ENCODE data around the gene MEG3. TPM values are rescaled to one million over a fixed set of nuclear protein-coding genes. Genes with fewer than 3 reads are reported as not detected.

MEG3 gene
- total RNA-seq, 1 donor from 2014 or later, result not detected

- intact Hi-C loops (cut with micrococcal nuclease), result no loop called here
These were observed 38.3 kb downstream of the MEG3 start for GRCh38 chr14:100864206-100864605.

DNA sequence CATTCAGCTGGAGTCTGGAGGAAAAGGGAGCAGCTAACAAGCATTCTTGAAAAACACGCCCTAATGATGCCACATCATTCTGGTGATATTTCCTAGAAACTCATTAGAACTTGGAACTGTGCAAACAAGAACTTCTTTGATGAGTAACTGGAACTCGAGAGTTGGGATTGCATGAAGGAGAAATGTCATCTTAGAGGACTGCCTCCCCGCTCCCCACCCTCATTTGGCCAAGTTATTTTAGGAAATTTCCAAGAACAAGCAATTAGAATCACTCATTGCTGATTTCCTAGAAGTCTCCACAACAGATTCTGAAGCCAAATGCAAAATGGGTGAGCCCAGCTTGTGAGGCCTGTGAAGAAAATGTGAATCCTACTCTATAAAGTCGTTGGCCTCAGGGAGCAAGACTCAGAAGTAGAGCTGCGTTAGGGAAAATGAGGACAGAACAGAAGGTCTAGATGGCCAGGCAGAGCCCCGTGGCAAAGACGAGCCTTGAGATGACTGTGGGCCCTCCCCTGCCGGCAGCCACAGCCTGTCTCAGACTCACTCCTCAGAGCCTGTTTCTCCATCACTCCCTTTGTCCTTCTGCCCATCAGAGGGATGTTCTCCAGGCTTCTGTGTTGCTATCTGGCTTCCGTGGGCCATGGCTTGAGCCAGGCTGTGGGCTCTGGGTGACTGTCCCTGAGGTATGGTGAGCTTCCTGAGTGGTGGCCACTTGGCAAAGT is 39.2 kb downstream of the MEG3 start:
- intact Hi-C loops (cut with micrococcal nuclease), result no loop called here

DNA sequence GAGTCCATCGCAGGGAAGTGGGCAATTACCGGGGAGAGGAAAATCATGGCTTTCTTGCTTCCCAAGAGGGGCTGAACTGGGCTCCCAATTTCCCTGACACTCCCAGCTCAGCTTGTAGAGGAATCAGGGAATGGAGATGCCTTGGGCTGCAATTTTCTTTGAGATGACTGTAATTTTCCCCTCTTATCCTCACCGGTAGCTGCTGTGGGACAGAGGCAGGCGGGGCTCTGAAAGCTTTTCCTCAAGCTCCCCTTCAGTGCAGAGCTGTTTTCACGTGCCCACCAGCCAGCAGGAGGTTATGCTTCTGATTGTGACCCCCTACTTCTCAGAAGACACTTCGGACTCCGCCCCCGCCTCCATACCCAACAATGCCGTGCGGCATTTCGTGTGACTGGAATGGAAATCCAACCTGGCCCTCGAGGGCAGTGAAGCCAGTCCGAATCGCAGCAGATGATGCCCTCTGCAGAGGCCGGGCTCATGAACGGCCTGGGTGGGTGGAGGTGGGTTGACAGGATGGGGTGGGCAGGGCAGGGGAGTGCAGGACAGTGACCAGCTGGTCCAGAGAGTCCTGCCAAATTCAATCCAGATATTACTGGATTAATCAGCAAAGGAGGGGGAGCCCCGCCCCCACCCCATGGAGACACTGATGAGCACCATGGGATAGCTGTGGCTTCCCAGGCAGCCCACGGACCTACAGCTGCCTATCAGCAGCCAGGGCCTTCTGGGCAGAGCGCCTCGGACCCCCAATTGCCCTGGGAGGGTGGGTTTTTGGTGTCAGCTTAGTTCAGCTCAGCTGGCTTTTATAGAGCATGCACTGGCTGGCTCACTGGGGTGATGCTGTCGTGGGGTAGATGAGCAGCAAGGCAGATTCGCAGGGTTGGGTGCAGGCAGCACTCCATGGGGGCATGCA is 40.0 kb downstream of the MEG3 start:
- intact Hi-C loops (cut with micrococcal nuclease), result no loop called here

- intact Hi-C loops (cut with micrococcal nuclease), result no loop called here
These were observed 41.0 kb downstream of the MEG3 start for GRCh38 chr14:100866666-100867630.

- intact Hi-C loops (cut with micrococcal nuclease), result no loop called here
These were observed 41.9 kb downstream of the MEG3 start for GRCh38 chr14:100867631-100868315.

GRCh38 chr14:100868621-100869370 is 42.9 kb downstream of the MEG3 start:
- intact Hi-C loops (cut with micrococcal nuclease), result no loop called here

DNA sequence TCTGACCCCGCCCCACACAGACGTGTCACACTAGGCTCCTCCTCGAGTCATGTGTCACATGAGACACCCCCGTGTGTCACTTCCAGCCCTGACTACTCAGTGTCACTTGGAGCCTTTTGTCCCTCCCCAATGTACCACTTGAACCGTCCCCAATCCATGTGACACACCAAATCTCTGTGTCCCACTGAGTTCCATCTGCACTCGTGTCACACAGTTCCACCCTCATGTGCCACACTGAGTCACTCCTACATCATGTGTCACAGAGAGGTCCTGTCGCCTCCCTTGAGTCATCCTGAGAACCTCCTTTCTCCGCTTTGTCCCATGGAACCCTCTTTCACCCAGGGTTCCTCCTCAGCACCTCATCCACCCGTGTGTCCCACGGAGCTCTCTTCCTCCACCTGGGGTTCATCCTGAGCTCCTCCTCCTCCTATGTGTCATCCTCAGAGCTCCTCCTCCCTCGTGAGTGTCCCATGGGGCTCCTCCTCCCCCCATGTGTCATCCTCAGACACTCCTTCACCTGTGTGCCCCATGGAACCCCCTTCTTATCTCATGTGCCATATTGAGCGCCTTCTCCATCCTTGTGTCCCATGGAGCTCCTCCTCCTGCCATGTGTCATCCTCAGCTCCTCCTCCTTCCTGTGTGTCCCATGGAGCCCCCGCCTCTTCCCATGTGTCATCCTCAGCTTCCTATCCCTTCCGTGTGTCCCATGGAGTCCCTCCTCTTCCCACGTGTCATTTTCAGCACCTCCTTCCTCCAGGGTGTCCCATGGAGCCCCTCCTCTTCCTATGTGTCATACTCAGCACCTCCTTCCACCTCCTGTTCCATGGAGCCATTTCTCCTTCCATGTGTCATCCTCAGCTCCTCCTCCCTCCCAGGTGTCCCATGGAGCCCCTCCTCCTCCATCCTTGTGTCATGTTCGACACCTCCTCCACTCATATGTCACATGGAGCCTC is 45.6 kb downstream of the MEG3 start:
- intact Hi-C loops (cut with micrococcal nuclease), result no loop called here

DNA sequence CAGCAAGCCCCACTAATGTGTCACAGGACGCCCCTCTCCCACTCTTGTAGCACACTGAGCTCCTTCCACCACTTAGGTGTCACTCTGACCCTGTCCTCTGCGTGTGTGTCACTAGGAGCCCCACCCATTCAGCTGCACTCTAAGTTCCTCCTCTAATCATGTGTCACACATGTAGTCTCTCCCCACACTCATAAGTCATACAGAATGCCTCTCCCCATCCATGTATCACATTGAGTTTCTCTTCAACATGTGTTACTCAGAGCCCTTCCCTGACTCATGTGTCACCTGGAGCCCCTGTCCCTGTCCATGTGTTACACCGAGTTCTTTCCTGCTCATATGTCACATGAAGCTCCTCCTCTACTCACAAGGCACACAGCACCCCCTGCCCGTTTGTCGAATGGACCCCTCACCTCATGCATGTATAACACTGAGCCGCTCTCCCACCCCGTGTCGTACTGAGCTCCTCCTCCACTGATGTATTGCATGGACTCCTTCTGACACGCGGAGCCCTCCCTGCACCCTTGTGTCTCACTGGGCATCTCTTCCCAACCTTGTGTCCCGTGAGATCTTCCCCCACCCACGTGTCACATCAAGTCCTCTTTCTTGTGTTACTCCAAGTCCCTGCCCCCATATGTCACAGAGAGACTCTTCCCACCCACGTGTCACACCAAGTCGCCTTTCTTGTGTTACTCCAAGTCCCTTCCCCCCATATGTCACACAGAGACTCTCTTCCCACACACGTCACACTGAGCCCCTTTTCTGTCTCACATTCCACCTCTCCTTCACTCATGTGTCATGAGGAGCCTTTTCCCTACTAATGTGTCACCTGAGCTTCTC is 46.6 kb downstream of the MEG3 start:
- intact Hi-C loops (cut with micrococcal nuclease), result no loop called here

DNA sequence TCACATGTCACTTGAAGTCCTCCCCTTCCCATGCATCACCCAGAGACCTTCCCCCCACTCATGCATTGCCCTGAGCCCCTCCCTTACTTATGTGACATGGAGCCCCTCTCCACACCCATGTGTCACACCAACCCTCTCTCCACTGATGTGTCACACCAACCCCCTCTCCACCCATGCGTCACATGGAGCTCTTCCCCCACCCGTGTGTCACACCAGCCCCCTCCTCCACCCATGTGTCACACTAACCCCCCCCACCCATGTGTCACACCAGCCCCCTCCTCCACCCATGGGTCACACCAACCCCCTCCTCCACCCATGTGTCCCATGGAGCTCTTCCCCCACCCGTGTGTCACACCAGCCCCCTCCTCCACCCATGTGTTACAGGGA is 47.2 kb downstream of the MEG3 start:
- intact Hi-C loops (cut with micrococcal nuclease), result no loop called here

DNA sequence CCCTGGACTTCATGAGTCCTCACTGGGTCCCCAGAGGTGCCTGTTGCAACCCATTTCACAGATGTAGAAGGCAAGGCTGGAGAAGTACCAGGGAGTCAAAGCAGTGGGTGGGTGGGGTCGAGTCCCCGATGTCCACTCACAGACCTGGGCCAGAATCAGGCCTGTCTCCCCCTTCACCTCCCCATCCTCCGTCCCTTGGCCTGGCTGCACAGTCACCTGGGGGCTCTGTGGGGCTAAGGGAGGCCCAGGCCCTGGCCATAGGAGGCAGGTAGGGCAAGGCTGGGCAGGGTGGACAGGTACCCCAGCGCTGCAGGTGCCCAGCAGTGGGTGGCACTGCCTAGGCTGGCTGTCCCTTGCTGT is 48.1 kb downstream of the MEG3 start:
- intact Hi-C loops (cut with micrococcal nuclease), result no loop called here

GRCh38 chr14:100874411-100875091 is 48.6 kb downstream of the MEG3 start:
- intact Hi-C loops (cut with micrococcal nuclease), result no loop called here

GRCh38 chr14:100875126-100875525 is 49.2 kb downstream of the MEG3 start:
- intact Hi-C loops (cut with micrococcal nuclease), result no loop called here

DNA sequence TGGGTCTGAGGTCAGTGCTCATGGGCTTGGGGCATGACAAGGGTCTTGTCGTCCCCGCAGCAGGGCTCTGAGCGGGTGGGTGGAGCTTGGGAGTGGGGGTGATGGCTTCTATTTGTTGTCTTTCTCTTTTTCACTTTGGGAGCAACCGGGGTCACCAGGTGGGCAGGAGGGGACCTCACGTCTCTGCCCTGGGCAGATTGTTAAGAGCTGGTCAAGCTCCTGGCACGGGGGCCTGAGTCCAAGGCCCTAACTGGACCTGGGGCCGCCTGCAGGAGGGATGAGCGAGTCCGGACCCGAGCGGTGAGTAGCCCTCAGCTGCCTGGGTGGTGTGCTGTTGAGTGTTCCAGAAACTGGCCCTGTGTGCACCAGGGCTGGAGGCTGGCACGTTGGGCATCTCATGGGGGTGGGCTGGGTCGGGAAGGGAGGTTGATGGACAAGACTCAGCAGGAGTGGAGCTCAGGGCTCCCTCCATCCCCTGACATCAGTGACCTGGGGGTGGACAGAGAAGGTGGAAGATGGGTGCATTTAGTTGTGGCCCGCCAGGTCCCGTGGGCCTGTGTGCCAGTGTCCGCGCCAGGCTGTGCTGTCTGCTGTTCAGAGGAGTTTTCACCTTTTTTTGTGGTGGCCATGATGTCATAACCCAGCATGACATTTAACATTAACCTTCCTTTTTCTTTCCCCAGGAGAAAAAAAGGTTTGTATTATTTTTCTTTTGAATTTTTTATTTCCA is 50.1 kb downstream of the MEG3 start:
- intact Hi-C loops (cut with micrococcal nuclease), result no loop called here

DNA sequence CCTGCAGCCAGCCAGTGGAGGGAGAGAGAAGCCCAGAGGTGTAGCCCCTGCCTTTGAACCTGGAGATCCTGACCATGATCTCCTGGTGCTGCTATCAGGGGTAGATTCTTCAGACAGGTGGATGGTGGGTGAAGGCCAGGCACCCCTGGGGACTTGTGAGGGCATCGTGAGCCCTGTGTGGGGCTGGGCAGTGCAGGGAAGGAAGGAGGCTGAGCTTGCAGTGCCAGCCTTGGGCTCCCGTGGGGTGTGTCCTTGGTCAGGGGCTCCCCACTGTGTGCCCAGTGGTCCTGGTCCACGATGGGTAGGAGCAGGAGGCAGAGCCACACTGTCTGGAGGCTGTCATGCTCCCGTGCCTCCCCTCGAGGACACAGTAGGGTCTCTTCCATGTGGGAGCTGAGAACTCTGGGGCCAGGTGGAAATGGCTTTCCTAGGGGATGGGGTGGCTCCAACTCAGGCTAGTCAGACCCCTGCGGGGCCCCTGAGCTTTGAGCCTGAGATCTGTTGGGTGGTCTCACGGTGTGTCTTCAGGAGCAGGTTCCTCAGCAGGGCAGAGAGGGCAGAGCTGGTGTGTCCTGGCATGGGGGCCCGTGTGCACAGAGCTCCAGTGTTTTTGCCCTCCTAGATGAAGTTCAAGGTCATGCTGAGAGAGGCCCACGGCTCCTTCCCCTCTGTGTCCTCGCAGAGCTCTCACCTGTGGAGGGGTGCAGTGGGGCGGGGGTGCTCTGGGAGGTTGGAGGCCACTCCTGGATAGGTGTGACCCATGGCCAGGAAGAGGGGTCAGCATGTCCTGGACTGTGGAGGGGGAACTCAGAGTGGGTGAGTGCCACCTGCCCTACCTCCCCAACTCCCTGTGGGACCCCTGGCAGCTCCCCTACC is 52.6 kb downstream of the MEG3 start:
- intact Hi-C loops (cut with micrococcal nuclease), result no loop called here

DNA sequence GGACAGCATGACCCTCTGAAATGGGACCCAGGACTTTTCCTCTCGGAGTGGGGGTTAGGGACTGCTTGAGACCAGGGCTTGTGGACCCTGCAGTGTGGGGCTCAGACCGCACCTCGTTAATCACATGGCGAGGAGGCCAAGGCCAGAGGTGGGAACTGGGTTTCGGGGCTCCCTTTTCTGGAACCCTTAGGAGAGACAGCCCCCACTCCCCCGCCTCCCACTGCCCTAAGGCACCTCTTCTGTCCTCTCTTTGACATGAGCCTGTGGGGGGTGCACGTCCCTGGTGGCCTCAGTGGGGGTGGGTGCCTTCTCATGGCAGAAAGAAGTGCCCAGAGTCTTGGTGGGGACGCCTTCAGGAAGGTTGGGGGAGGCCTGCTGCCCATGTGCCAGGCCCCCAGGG is 53.3 kb downstream of the MEG3 start:
- intact Hi-C loops (cut with micrococcal nuclease), result no loop called here

- intact Hi-C loops (cut with micrococcal nuclease), result no loop called here
These were observed 53.9 kb downstream of the MEG3 start for GRCh38 chr14:100879782-100880181.
